ENCODE data around the gene PARP14.
"Not testable (repeated sequence)": the region's sequence is repeated elsewhere in the genome, so short reads cannot be mapped to it uniquely, and the experiment has no call there.

Gene PARP14, protein sequence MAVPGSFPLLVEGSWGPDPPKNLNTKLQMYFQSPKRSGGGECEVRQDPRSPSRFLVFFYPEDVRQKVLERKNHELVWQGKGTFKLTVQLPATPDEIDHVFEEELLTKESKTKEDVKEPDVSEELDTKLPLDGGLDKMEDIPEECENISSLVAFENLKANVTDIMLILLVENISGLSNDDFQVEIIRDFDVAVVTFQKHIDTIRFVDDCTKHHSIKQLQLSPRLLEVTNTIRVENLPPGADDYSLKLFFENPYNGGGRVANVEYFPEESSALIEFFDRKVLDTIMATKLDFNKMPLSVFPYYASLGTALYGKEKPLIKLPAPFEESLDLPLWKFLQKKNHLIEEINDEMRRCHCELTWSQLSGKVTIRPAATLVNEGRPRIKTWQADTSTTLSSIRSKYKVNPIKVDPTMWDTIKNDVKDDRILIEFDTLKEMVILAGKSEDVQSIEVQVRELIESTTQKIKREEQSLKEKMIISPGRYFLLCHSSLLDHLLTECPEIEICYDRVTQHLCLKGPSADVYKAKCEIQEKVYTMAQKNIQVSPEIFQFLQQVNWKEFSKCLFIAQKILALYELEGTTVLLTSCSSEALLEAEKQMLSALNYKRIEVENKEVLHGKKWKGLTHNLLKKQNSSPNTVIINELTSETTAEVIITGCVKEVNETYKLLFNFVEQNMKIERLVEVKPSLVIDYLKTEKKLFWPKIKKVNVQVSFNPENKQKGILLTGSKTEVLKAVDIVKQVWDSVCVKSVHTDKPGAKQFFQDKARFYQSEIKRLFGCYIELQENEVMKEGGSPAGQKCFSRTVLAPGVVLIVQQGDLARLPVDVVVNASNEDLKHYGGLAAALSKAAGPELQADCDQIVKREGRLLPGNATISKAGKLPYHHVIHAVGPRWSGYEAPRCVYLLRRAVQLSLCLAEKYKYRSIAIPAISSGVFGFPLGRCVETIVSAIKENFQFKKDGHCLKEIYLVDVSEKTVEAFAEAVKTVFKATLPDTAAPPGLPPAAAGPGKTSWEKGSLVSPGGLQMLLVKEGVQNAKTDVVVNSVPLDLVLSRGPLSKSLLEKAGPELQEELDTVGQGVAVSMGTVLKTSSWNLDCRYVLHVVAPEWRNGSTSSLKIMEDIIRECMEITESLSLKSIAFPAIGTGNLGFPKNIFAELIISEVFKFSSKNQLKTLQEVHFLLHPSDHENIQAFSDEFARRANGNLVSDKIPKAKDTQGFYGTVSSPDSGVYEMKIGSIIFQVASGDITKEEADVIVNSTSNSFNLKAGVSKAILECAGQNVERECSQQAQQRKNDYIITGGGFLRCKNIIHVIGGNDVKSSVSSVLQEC (N-terminal part only)

DNA sequence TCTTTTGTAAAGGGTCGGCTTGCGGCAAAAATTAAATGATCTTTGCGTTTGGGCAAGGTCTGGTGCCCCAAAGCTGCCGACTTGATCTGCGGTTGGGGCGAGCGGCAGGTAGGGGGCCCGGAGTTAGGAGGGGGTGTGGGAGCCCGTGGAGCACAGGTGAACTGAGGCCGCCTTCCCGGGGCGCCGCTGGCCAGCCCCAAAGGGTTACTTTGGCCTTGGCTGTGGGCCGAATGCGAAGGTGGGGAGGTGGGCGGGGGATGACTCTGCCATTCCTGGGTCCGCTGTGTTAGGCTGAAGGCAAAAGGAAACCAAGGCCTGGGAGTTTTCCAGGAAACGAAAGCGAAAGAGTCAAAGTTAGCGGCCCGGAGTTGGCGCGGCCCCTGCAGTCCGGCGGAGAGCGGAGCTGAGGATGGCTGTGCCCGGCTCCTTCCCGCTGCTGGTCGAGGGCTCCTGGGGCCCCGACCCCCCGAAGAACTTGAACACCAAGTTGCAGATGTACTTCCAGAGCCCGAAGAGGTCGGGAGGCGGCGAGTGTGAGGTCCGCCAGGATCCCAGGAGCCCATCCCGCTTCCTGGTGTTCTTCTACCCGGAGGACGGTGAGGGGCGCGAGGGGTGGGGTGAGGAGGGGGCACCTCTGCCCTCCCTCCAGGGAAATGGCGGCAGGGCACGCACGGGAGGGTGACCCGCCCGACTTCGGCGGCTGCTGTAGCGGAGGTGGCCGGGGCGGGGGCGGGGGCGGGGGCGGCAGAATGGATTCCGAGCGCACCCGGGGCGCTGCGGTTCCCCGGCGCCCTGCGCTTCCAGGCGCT is at the start of gene PARP14:
Gene PARP14, plus strand, starts transcription at position 365 of the 809 bp plus-strand sequence. Its CDS starts 45 bp downstream, at position 410.
- peak; percentile 48 for DNase-seq

DNA sequence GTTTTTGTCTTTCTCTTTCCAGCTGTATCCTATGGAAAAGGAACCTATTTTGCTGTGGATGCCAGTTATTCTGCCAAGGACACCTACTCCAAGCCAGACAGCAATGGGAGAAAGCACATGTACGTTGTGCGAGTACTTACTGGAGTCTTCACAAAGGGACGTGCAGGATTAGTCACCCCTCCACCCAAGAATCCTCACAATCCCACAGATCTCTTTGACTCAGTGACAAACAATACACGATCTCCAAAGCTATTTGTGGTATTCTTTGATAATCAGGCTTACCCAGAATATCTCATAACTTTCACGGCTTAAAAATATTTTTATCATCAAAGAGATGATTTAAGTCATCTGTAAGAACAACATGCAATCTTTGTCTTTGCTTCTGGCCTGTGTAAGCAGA is 44.9 kb upstream of the PARP14 start:
- no peak for DNase-seq

DNA sequence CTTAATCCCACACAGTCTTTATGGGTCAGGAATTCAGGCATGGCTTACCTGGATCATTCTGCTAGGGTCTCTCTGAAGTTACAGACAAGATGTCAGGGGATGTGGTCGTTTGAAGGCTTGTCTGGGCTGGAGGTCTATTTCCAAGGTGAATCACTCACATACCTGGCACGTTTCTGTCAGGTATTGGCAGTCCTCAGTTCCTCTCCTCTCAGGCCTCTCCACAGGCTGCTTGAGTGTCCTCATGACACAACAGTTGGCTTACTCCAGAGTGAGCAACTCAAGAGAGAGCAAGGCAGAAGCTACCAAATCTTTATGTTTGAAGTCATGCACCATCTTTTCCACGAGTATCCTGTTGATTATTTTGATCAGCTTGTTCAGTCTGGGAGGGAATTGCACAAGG is 43.9 kb upstream of the PARP14 start:
- no peak for DNase-seq

DNA sequence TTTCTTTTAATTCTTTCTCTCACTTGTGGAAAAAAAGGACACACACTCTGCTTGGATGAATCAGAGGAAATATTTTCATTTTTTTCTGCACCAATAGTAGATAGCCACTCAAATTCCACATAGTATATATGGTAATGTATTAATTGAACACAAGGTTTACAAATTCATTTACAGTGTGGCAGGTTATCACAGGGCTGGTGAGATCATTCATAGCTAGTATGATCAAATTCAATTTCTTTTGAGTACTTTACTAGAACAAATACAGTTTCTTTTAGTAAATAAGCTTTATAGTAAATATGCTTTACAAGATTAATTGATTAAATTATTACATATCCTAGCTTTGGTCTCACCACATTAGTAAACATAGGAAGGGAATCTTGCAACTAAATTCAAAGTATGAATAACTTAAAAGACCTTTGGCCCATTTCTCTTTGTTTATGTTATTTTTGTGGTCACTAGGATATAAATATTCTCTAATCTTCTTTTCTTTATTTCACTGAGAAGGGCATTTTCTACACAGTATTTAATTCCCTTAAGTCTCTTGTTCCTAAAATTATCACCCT is 40.1 kb upstream of the PARP14 start:
- no peak for DNase-seq

DNA sequence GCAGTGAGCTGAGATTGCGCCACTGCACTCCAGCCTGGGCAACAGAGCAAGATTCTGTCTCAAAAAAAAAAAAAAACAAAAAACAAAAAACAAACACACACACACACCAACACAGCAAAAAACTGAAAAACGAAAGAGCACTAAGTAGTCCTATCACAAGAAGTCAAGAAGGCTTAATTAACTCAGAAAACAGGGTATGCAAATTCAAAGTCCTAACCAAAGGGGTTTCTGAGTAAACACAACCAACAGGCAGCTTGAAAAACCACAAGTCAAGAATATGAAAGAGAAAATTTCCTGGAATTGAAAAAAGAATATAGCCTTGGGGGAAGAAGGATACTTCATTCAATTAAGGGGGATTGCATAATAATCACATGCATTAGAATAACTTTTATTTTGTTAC is 37.7 kb upstream of the PARP14 start:
- DNase-seq = no peak

DNA sequence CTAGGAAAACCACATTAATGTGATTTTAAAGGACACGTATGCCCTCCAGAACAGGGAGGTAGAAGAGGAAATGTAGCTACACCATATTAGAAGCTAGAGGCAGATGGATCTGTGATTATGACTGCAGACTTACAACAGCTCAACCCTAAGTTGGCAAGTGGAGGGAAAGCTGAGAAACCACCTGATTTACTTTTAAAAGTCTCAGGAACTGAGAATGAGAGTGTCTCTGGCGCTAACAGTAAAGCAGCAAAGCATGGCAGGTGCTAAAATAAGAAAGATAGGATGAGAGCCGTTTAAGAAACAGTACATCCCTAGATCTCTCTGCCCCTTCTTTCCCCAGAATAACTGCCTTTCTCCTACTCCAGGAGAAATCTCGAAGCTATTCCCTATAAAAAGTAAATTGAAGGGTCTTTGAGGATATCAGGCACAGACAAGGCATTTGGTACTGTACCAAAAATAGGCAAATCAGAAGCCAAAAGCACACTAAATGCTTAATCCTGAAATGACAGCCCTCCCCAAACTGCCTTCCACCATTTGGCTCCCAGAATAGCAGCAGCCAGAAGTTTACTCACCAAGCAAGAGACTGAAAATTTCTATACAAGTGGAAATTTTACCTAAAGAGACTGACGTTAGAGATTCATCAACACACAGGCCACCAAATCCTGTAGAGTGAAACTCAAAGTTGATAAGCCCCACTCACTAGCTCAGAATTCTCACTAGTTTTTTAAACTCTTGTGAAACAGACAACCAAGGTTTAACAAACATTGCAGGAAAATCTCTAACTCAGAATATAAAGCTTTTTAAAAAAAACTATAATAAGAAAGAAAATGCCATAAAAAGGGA is 34.3 kb upstream of the PARP14 start:
- DNase-seq = no peak

DNA sequence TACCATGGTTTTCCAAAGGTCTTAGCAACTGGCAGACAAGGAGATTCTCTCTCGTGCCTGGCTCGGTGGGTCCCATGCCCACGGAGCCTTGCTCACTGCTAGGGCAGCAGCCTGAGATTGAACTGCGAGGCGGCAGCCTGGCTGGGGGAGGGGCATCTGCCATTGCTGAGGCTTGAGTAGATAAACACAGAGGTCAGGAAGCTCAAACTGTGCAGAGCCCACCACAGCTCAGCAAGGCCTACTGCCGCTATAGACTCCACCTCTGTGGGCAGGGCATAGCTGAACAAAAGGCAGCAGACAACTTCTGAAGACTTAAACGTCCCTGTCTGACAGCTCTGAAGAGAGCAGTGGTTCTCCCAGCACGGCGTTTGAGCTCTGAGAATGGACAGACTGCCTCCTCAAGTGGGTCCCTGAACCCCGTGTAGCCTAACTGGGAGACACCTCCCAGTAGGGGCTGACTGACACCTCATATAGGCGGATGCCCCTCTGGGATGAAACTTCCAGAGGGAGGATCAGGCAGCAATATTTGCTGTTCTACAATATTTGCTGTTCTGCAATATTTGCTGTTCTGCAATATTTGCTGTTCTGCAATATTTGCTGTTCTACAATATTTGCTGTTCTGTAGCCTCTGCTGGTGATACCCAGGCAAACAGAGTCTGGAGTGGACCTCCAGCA is 29.3 kb upstream of the PARP14 start:
- not testable (repeated sequence) for DNase-seq

DNA sequence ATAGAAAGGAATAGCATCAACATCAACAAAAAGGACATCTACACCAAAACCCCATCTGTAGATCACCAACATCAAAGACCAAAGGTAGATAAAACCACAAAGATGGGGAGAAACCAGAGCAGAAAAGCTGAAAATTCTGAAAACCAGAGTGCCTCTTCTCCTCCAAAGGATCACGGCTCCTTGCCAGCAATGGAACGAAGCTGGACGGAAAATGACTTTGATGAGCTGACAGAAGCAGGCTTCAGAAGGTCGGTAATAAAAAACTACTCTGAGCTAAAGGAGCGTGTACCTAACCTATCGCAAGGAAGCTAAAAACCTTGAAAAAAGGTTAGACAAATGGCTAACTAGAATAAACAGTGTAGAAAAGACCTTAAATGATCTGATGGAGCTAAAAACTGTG is 28.7 kb upstream of the PARP14 start:
- not testable (repeated sequence) for DNase-seq

DNA sequence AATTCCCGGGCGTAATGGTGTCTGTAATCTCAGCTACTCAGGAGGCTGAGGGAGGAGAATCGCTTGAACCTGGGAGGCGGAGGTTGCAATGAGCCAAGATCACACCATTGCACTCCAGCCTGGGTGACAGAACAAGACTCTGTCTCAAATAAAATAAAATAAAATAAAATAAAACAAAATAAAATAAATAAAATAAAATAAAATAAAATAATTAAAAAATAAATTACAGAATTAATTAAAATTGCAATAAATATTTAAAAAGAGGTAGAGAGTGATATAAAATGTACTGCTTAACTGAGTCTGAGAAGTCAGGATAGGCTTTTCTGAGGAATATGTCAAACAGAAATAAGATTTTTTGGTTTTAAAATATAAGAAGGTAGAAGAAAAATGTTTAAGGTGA is 22.3 kb upstream of the PARP14 start:
- not testable (repeated sequence) for DNase-seq

DNA sequence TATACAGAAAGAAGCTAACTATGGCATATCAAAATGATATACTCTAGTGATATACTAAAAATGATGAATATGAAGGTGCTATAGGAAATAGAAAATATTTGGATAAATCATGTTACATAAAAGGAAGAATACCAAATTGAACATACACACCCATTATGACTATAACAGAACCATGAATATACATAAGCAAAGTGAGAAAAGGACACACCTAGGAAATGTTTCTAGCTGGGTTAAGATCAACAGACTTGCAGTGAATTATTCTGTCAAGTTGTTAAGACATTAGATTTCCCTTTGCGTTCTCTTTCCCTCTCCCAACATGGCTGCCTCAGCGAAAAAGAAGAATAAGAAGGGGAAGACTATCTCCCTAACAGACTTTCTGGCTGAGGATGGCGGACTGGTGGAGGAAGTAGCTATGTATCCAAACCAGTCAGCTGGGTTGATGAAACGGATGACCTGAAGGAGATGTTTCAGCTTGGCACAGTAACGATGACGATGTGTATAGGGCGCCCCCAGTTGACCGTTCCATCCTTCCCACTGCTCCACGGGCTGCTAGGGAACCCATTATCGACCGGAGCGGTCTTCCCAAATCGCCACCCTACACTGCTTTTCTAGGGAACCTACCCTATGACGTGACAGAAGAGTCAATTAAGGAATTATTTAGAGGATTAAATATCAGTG is 20.2 kb upstream of the PARP14 start:
- DNase-seq = no peak

DNA sequence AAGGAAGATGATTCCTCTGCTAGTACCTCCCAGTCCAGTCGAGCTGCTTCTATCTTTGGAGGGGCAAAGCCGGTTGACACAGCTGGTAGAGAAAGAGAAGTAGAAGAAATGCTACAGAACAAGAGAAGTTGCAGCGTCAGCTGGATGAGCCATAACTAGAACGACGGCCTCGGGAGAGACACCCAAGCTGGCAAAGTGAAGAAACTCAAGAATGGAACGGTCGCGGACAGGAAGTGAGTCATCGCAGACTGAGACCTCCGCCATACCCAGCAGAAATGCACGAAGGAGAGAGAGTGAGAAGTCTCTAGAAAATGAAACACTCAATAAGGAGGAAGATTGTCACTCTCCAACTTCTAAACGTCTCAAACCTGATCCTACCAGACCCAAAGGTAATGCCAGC is 19.0 kb upstream of the PARP14 start:
- DNase-seq = no peak

DNA sequence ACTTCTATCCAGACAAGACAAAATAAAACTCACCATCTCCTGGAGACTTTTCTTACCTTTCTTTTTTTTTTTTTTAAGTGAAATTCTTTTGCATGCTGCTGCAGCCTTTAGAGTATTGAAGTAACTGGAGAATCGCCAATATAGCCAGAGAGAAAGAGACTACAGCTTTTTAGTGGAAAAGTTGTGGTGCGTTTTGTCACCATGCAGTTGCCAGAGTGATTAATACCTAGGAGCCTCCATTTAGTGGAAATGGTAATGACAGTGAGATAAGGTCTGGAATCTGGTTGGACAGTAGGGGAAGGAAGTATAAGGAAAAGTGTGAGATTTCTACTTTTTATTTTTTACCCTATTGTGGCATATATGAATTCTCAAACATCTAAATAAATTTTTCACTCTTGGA is 18.1 kb upstream of the PARP14 start:
- DNase-seq = no peak

DNA sequence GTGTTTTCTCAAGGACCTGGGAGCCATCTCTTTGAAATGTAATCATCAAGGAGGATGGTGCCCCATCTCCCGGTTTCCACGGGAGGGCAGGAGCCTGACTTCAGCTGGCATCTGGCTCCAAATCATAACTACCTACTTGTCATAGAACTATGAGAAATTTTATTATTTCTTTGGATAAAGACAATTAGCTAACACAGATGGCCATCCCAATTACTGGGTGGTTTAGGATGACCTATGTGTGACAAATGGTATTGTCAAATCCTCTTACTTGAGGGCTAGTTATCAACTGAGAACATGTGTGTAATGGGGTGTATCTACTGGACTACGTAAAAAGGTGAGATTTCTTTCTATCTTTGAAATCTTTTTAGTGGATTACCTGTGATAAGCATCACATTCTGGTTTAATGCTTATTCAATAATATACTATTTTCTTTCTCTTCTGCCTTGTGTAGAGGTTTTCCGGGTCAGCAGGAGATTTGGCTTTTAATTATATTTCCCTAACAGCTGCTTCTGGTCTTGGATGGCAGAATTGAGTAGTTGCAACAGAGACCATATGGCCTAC is 15.3 kb upstream of the PARP14 start:
- no peak for DNase-seq

DNA sequence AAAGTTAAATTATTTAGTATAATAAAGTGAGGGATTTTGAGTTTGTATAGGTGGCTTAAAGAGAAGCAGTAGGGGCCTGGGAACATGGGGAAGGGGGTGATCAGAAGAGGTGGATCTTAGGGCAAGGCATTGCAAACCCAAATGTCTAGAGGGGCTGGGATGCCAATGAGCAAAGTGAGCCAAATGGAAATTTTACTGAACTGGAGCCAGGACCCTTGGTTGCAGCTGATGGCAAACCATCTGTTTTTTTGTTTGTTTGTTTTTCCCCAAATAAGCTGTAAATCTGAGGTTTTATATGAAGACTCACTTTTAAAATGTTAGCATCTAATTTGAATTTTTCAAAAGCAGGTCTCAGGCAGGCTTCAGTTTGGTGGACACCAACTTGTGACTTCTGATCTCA is 14.8 kb upstream of the PARP14 start:
- no peak for DNase-seq

DNA sequence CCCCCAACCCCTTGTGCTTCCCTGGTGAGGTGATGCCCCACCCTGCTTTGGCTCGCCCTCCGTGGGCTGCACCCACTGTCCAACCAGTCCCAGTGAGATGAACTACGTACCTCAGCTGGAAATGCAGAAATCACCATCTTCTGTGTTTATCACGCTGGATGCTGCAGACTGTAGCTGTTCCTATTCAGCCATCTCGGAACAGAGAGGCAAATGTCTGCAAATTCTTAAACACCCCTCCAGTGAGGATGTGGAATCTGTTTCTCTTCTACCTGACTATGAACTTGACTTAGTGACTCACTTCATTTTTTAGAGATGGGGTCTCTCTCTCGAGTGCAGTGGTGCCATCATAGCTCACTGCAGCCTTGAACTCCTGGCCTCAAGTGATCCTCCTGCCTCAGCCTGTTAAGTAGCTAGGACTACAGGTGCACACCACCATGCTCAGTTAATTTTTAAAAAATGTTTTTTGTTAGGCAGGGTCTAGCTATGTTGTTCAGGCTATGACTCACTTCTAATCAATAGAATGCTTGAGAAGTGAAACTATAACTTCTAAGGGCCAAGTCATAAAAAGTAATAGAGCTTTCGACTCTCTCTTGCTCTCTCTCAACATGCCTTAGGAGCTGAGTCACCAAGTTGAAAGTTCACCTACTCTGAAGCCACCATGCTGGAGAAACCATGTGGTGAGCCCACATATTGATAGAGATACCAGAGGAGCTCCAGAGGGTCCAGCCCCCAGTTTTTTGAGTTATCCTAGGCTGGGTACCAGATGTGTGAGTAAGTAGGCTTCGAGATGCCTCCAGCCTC is 11.5 kb upstream of the PARP14 start:
- DNase-seq = no peak

DNA sequence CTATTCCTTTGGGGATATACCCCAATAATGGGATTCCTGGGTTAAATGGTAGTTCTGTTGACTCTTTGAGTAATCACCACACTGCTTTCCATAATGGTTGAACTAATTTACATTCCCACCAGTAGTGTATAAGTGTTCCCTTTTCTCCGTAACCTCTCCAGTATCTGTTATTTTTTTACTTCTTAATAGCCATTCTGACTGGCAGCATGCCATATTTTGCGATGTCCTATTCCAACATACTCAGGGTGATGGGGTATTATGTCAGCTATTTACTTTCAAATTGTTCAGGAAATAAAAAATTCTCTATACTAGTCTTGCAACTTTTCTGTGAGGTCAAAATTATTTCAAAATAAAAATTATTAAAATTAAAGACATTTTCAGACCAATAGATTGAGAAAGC is 9.1 kb upstream of the PARP14 start:
- DNase-seq = no peak

DNA sequence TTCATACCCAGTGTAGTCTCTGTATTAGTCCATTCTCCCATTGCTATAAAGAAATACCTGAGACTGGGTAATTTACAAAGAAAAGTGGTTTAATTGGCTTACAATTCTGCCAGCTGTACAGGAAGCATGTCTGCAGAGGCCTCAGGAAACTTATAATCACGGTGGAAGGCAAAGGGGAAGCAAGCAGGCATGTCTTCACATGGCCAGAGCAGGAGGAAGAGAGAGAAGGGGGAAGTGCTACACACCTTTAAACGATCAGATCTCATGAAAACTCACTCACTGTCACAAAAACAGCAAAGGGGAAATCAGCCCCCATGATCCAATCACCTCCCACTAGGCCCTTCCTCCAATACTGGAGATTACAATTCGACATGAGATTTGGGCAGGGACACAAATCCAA is 6.3 kb upstream of the PARP14 start:
- DNase-seq = no peak

DNA sequence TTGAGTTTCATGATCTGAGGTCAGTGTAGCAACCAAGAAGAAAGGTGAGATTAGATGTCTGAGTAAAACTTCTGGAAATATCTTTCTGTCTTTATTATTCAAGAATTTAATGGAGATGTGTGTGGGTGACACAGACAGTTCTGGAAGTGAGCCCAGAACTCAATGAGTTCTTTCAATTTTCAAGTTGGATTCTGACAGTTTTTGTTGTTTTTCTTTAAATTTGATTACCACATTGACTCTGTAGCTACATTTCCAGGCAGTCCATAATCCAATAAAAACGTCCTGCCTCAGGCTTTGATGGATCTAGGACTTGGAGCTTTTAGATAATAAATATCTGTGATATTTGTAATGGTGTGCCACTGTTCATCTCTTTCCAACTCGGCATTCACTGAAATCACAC is 3.9 kb upstream of the PARP14 start:
- DNase-seq = no peak

DNA sequence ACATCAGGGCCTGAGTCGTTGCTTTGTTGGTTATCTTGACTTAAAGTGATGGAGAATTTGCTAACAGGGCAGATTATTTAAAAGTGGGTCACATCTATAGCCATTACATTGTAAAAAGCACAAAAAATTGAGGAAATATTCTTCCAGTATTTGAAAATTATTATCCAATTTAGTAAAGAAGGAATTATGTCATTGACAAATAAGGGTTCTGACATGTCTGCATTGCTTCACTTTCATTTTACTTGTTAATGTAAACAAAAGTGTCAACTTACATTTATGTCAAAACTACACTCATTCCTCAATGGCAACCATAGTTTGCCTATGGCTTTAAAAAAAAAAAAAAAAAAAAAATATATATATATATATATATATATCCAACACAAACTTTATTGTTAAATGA is 3.4 kb upstream of the PARP14 start:
- DNase-seq = no peak
